ENCODE data around the gene PPP1R12B. TPM values are rescaled to one million over a fixed set of nuclear protein-coding genes. Genes with fewer than 3 reads are reported as not detected.
A peak's percentile ranks its signal among the peaks of the same experiment; 100 is the strongest.
"Not testable (repeated sequence)": the region's sequence is repeated elsewhere in the genome, so short reads cannot be mapped to it uniquely, and the experiment has no call there.

PPP1R12B gene
- total RNA-seq, 1 donor from 2014 or later = 18.2 TPM

GRCh38 chr1:202349206-202349928 lies 868 bp downstream of the PPP1R12B start:
- no peak for TF ChIP-seq CTCF (IDR thresholded peaks at IDR 0.05)
- H3K36me3 Mint-ChIP-seq (ENCODE audit: low read depth) = no peaks in the 10 kb centered on the region
- DNase-seq (ENCODE audit: low spot score) = no peak
- H3K27me3 Mint-ChIP-seq (ENCODE audit: low read depth) = no peaks in the 10 kb centered on the region
- H3K9me3 Mint-ChIP-seq (ENCODE audit: low read depth) = no peaks in the 10 kb centered on the region
- H3K27ac Mint-ChIP-seq (ENCODE audit: unreplicated experiment) = peak overlapping the region; percentile 98
- H3K4me1 Mint-ChIP-seq (ENCODE audit: low read depth) = peaks cover 21% of the 10 kb centered on the region
- peak overlapping the region; percentile 98 for H3K4me3 Mint-ChIP-seq (ENCODE audit: unreplicated experiment)

GRCh38 chr1:202351725-202352124 lies 3.2 kb downstream of the PPP1R12B start:
- Mint-ChIP-seq H3K9me3 (ENCODE audit: low read depth) (no peaks in the 10 kb centered on the region), H3K36me3 (ENCODE audit: low read depth) (no peaks in the 10 kb centered on the region), H3K27ac (ENCODE audit: unreplicated experiment) (no peak overlapping the region), H3K4me1 (ENCODE audit: low read depth) (peaks cover 21% of the 10 kb centered on the region), H3K27me3 (ENCODE audit: low read depth) (no peaks in the 10 kb centered on the region), H3K4me3 (ENCODE audit: unreplicated experiment) (no peak overlapping the region)
- no peak for TF ChIP-seq CTCF (IDR thresholded peaks at IDR 0.05)
- DNase-seq (ENCODE audit: low spot score) = no peak

- not testable (repeated sequence) for H3K36me3 Mint-ChIP-seq (ENCODE audit: low read depth); H3K27ac Mint-ChIP-seq (ENCODE audit: unreplicated experiment); H3K4me3 Mint-ChIP-seq (ENCODE audit: unreplicated experiment); DNase-seq (ENCODE audit: low spot score); H3K27me3 Mint-ChIP-seq (ENCODE audit: low read depth); H3K9me3 Mint-ChIP-seq (ENCODE audit: low read depth)
- H3K4me1 Mint-ChIP-seq (ENCODE audit: low read depth) = peaks cover 21% of the 10 kb centered on the region
Observed at GRCh38 chr1:202352583-202353197, 4.2 kb downstream of the PPP1R12B start.

GRCh38 chr1:202355944-202356553 lies 7.5 kb downstream of the PPP1R12B start:
- Mint-ChIP-seq H3K4me3 (ENCODE audit: unreplicated experiment) (no peak overlapping the region), H3K4me1 (ENCODE audit: low read depth) (peaks cover 4% of the 10 kb centered on the region), H3K27me3 (ENCODE audit: low read depth) (no peaks in the 10 kb centered on the region), H3K36me3 (ENCODE audit: low read depth) (no peaks in the 10 kb centered on the region), H3K9me3 (ENCODE audit: low read depth) (no peaks in the 10 kb centered on the region), H3K27ac (ENCODE audit: unreplicated experiment) (no peak overlapping the region)
- TF ChIP-seq CTCF (IDR thresholded peaks at IDR 0.05) = no peak
- no peak for DNase-seq (ENCODE audit: low spot score)

GRCh38 chr1:202357506-202357905 lies 9.0 kb downstream of the PPP1R12B start:
- H3K9me3 Mint-ChIP-seq (ENCODE audit: low read depth) = no peaks in the 10 kb centered on the region
- no peaks in the 10 kb centered on the region for H3K27me3 Mint-ChIP-seq (ENCODE audit: low read depth)
- TF ChIP-seq CTCF (IDR thresholded peaks at IDR 0.05) = no peak
- H3K36me3 Mint-ChIP-seq (ENCODE audit: low read depth) = no peaks in the 10 kb centered on the region
- no peaks in the 10 kb centered on the region for H3K4me1 Mint-ChIP-seq (ENCODE audit: low read depth)
- no peak for DNase-seq (ENCODE audit: low spot score)
- no peak overlapping the region for H3K4me3 Mint-ChIP-seq (ENCODE audit: unreplicated experiment)
- H3K27ac Mint-ChIP-seq (ENCODE audit: unreplicated experiment) = no peak overlapping the region

All from chondrocyte (in vitro differentiated cells).